ENCODE data around the gene GDPD5.

The GDPD5 gene

GRCh38 chr11:75543806-75544205, 18.1 kb upstream of the GDPD5 start:
- no peaks in the 10 kb centered on the region for H3F3A ChIP-seq (ENCODE audit: insufficient read depth)
- no peak overlapping the region for H3K9ac ChIP-seq (ENCODE audit: low read length)
- no peaks in the 10 kb centered on the region for H3K36me3 ChIP-seq (ENCODE audit: low read length)
- H3K9me2 ChIP-seq (replicated peaks; ENCODE audit: insufficient read depth, low read length), result no peaks in the 10 kb centered on the region
- H4K20me1 ChIP-seq (ENCODE audit: low read depth, low read length), result no peaks in the 10 kb centered on the region
- no peak overlapping the region for H3K4me3 ChIP-seq (ENCODE audit: insufficient read depth, low read length, poor library complexity, severe bottlenecking)
- H2AFZ ChIP-seq (ENCODE audit: low read depth, low read length, severe bottlenecking), result no peak overlapping the region
- H3K4me2 ChIP-seq (ENCODE audit: low read depth, low read length, poor library complexity, severe bottlenecking), result no peak overlapping the region
- no peak overlapping the region for H3K27ac ChIP-seq (ENCODE audit: low read depth, low read length)
- H3K9me3 ChIP-seq (ENCODE audit: insufficient read depth, low read length), result no peaks in the 10 kb centered on the region
- no peaks in the 10 kb centered on the region for H3K79me2 ChIP-seq (ENCODE audit: insufficient read depth, low read length)
- TF ChIP-seq CTCF (IDR thresholded peaks at IDR 0.05; ENCODE audit: insufficient read depth, low read length, poor library complexity, severe bottlenecking), result no peak
- TF ChIP-seq EZH2phosphoT487 (conservative IDR thresholded peaks at IDR 0.05; ENCODE audit: low read length), result no peak
- no peaks in the 10 kb centered on the region for H3K27me3 ChIP-seq (ENCODE audit: low read length)

GRCh38 chr11:75542088-75542438, 16.3 kb upstream of the GDPD5 start:
- Histone ChIP-seq H3K9me3 (ENCODE audit: insufficient read depth, low read length) (no peaks in the 10 kb centered on the region), H3F3A (ENCODE audit: insufficient read depth) (no peaks in the 10 kb centered on the region), H3K4me3 (ENCODE audit: insufficient read depth, low read length, poor library complexity, severe bottlenecking) (no peak overlapping the region), H3K27me3 (ENCODE audit: low read length) (no peaks in the 10 kb centered on the region), H3K9me2 (replicated peaks; ENCODE audit: insufficient read depth, low read length) (no peaks in the 10 kb centered on the region), H3K27ac (ENCODE audit: low read depth, low read length) (no peak overlapping the region), H3K9ac (ENCODE audit: low read length) (no peak overlapping the region), H4K20me1 (ENCODE audit: low read depth, low read length) (no peaks in the 10 kb centered on the region), H2AFZ (ENCODE audit: low read depth, low read length, severe bottlenecking) (no peak overlapping the region), H3K36me3 (ENCODE audit: low read length) (no peaks in the 10 kb centered on the region), H3K4me2 (ENCODE audit: low read depth, low read length, poor library complexity, severe bottlenecking) (no peak overlapping the region), H3K79me2 (ENCODE audit: insufficient read depth, low read length) (no peaks in the 10 kb centered on the region)
- TF ChIP-seq EZH2phosphoT487 (conservative IDR thresholded peaks at IDR 0.05; ENCODE audit: low read length), result no peak
- no peak for TF ChIP-seq CTCF (IDR thresholded peaks at IDR 0.05; ENCODE audit: insufficient read depth, low read length, poor library complexity, severe bottlenecking)

DNA sequence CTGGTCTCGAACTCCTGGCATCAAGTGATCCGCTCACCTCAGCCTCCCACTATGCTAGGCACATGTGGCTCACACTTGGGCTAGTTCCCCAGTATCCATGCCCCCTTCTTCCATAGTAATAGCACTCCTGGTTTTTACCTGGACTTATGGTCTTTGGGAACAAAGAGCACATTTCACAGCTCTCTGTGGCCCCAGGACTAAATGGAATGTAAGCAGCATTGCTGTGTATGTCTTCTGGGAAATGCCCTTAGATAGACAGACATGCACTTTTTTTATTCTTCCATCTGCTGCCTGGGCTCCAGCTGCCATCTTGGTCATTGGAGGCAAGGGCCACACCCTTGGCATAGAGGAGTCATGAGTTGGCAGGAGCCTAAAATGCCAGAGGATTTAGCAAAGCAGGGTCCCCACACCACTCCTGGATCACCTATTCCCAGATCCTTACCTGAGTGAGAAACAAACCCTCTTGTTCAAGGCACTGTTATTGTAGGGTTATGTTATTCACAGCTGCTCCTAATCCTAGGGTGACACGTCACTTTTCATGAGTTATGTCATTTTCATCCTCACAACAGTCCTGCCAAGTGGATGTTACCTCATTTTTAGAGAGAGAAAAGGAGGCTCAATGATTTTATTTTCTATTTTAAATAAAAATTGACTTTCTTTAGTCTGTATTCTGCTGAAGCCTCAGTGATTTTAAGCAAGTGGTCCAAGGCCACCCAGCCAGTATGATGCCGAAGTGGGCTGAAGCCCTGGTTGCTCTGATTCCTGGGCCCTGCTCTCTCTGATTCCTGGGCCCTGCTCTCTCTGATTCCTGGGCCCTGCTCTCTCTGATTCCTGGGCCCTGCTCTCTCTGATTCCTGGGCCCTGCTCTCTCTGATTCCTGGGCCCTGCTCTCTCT, 15.7 kb upstream of the GDPD5 start:
- no peaks in the 10 kb centered on the region for H3K9me2 ChIP-seq (replicated peaks; ENCODE audit: insufficient read depth, low read length)
- no peak overlapping the region for H3K4me2 ChIP-seq (ENCODE audit: low read depth, low read length, poor library complexity, severe bottlenecking)
- no peak overlapping the region for H3K27ac ChIP-seq (ENCODE audit: low read depth, low read length)
- no peak overlapping the region for H3K4me3 ChIP-seq (ENCODE audit: insufficient read depth, low read length, poor library complexity, severe bottlenecking)
- no peaks in the 10 kb centered on the region for H3K79me2 ChIP-seq (ENCODE audit: insufficient read depth, low read length)
- H3K9ac ChIP-seq (ENCODE audit: low read length), result no peak overlapping the region
- H3K27me3 ChIP-seq (ENCODE audit: low read length), result no peaks in the 10 kb centered on the region
- H3F3A ChIP-seq (ENCODE audit: insufficient read depth), result no peaks in the 10 kb centered on the region
- no peak overlapping the region for H2AFZ ChIP-seq (ENCODE audit: low read depth, low read length, severe bottlenecking)
- no peak for TF ChIP-seq EZH2phosphoT487 (conservative IDR thresholded peaks at IDR 0.05; ENCODE audit: low read length)
- no peak for TF ChIP-seq CTCF (IDR thresholded peaks at IDR 0.05; ENCODE audit: insufficient read depth, low read length, poor library complexity, severe bottlenecking)
- H4K20me1 ChIP-seq (ENCODE audit: low read depth, low read length), result no peaks in the 10 kb centered on the region
- no peaks in the 10 kb centered on the region for H3K9me3 ChIP-seq (ENCODE audit: insufficient read depth, low read length)
- H3K36me3 ChIP-seq (ENCODE audit: low read length), result no peaks in the 10 kb centered on the region
